Neural cell (in vitro differentiated cells): ENCODE measurements around the gene CIITA. TPM values are rescaled to one million over a fixed set of nuclear protein-coding genes. Genes with fewer than 3 reads are reported as not detected.

ENCODE experiments used
- H2AFZ ChIP-seq: fragments of 200-600, 300-800 bp; sonication (generic), shearing (Covaris generic); 2 replicates; pipeline ENCODE4 v1.6.0; 2014; ENCODE audit warnings: low read depth, mild to moderate bottlenecking, antibody characterized with exemption, low read length, moderate library complexity
- H3F3A ChIP-seq: fragments of 200-600 bp; shearing (Covaris generic); 2 replicates; pipeline ENCODE4 v1.6.1; 2016; ENCODE audit warnings: mild to moderate bottlenecking, moderate library complexity, mixed read lengths, antibody characterized with exemption, low read length; ENCODE audit not compliant: insufficient read depth, poor library complexity, severe bottlenecking
- H3K27ac ChIP-seq: fragments of 200-600, 300-800 bp; sonication (generic), shearing (Covaris generic); 2 replicates; pipeline ENCODE4 v1.5.1; 2014; ENCODE audit warnings: mild to moderate bottlenecking, low read length, moderate library complexity
- H3K27me3 ChIP-seq: fragments of 300-800, 200-600 bp; sonication (generic), shearing (Covaris generic); 2 replicates; pipeline ENCODE4 v1.6.0; 2014; ENCODE audit warnings: mild to moderate bottlenecking, low read depth, low read length, moderate library complexity; ENCODE audit not compliant: insufficient read depth
- H3K36me3 ChIP-seq: fragments of 300-800, 200-600 bp; sonication (generic), shearing (Covaris generic); 2 replicates; pipeline ENCODE4 v1.5.1; 2014; ENCODE audit warnings: mild to moderate bottlenecking, antibody characterized with exemption, low read length, moderate library complexity; ENCODE audit not compliant: insufficient read depth
- H3K4me2 ChIP-seq: fragments of 300-800, 200-600 bp; sonication (generic), shearing (Covaris generic); 2 replicates; pipeline ENCODE4 v1.6.0; 2014; ENCODE audit warnings: mild to moderate bottlenecking, low read length
- H3K4me3 ChIP-seq: fragments of 300-800, 200-600 bp; sonication (generic), shearing (Covaris generic); 2 replicates; pipeline ENCODE4 v1.5.1; 2014; ENCODE audit warnings: mild to moderate bottlenecking, low read length, moderate library complexity
- H3K79me2 ChIP-seq: fragments of 200-600 bp; shearing (Covaris generic); replicated peaks from 2 replicates; pipeline ENCODE4 v1.6.0; 2014; ENCODE audit warnings: mild to moderate bottlenecking, low read length, moderate library complexity; ENCODE audit not compliant: insufficient read depth
- H3K9ac ChIP-seq: fragments of 300-800, 200-600 bp; sonication (generic), shearing (Covaris generic); 2 replicates; pipeline ENCODE4 v1.6.1; 2016; ENCODE audit warnings: mild to moderate bottlenecking, low read length, mixed read lengths
- H3K9me2 ChIP-seq: fragments of 200-600 bp; shearing (Covaris generic); 2 replicates; pipeline ENCODE4 v1.6.1; 2016; ENCODE audit warnings: mild to moderate bottlenecking, low read length, mixed read lengths; ENCODE audit not compliant: insufficient read depth
- H3K9me3 ChIP-seq: fragments of 200-600, 300-800 bp; sonication (generic), shearing (Covaris generic); 2 replicates; pipeline ENCODE4 v1.6.1; 2016; ENCODE audit warnings: mild to moderate bottlenecking, mixed run types, low read length, moderate library complexity, mixed read lengths
- H4K20me1 ChIP-seq: fragments of 200-600 bp; shearing (Covaris generic); 2 replicates; pipeline ENCODE4 v1.6.1; 2016; ENCODE audit warnings: mild to moderate bottlenecking, mixed run types; ENCODE audit not compliant: insufficient read depth
- CTCF ChIP-seq: fragments of 450-650 bp; IDR thresholded peaks from 2 replicates; pipeline ENCODE4 v1.5.1; 2014; ENCODE audit warnings: antibody characterized with exemption, mild to moderate bottlenecking, moderate library complexity; ENCODE audit not compliant: poor library complexity, severe bottlenecking
- EP300 ChIP-seq: fragments of 450-650 bp; conservative IDR thresholded peaks from 2 replicates; pipeline ENCODE4 v1.6.1; 2014; ENCODE audit warnings: antibody characterized with exemption, mild to moderate bottlenecking, moderate library complexity; ENCODE audit not compliant: poor library complexity, severe bottlenecking
- EZH2 ChIP-seq: fragments of 200-600, 300-800 bp; shearing (Covaris generic), sonication (generic); IDR thresholded peaks from 2 replicates; pipeline ENCODE4 v1.6.1; 2014; ENCODE audit warnings: antibody characterized with exemption, low read length, borderline replicate concordance, mild to moderate bottlenecking; ENCODE audit not compliant: insufficient read depth, poor library complexity, severe bottlenecking
- MXI1 ChIP-seq: fragments of 450-650 bp; conservative IDR thresholded peaks from 2 replicates; pipeline ENCODE4 v1.6.1; 2014; ENCODE audit warnings: antibody characterized with exemption, mild to moderate bottlenecking; ENCODE audit not compliant: poor library complexity, severe bottlenecking
- POLR2AphosphoS5 ChIP-seq: IDR thresholded peaks from 2 replicates; pipeline ENCODE4 v1.6.1; 2012
- RAD21 ChIP-seq: fragments of 450-650 bp; conservative IDR thresholded peaks from 2 replicates; pipeline ENCODE4 v1.6.1; 2014; ENCODE audit warnings: antibody characterized with exemption, mild to moderate bottlenecking, moderate library complexity
- REST ChIP-seq: IDR thresholded peaks from 2 replicates; pipeline ENCODE4 v1.6.1; 2012; ENCODE audit warnings: borderline replicate concordance
- SMC3 ChIP-seq: fragments of 450-650 bp; conservative IDR thresholded peaks from 2 replicates; pipeline ENCODE4 v1.6.1; 2014; ENCODE audit warnings: antibody characterized with exemption, mild to moderate bottlenecking, moderate library complexity; ENCODE audit not compliant: poor library complexity
- TAF1 ChIP-seq: IDR thresholded peaks from 2 replicates; pipeline ENCODE4 v1.6.1; 2012; ENCODE audit warnings: low read depth
- polyA plus RNA-seq: library from polyadenylated mRNA; depleted of rRNA; stranded (reverse); fragments of >200 nt; gene quantifications from 2 replicates; pipeline ENCODE4 v1.2.3, GENCODE V29; 2014

The CIITA gene
- polyA plus RNA-seq, 1 donor from 2014 or later: not detected

- Histone ChIP-seq H3K9me2 (no peaks in the 10 kb centered on the region), H3K9me3 (no peaks in the 10 kb centered on the region), H3K79me2 (no peaks in the 10 kb centered on the region), H3K4me2 (no peak overlapping the region), H3F3A (no peaks in the 10 kb centered on the region), H3K27me3 (no peaks in the 10 kb centered on the region), H3K27ac (no peak overlapping the region), H2AFZ (no peak overlapping the region), H3K36me3 (no peaks in the 10 kb centered on the region), H4K20me1 (no peaks in the 10 kb centered on the region), H3K9ac (no peak overlapping the region), H3K4me3 (no peak overlapping the region)
- TF ChIP-seq EP300: no peak
Observed at GRCh38 chr16:10846213-10846998, 30.6 kb upstream of the CIITA start.

- H3K4me3 ChIP-seq: no peak overlapping the region
- no peak overlapping the region for H3K9ac ChIP-seq
- H3K9me2 ChIP-seq: no peaks in the 10 kb centered on the region
- no peaks in the 10 kb centered on the region for H3K36me3 ChIP-seq
- H4K20me1 ChIP-seq: no peaks in the 10 kb centered on the region
- H3K4me2 ChIP-seq: no peak overlapping the region
- no peaks in the 10 kb centered on the region for H3K27me3 ChIP-seq
- no peak overlapping the region for H3K27ac ChIP-seq
- H3K9me3 ChIP-seq: no peaks in the 10 kb centered on the region
- no peak overlapping the region for H2AFZ ChIP-seq
- no peaks in the 10 kb centered on the region for H3F3A ChIP-seq
- TF ChIP-seq MXI1 (no peak), SMC3 (no peak), POLR2AphosphoS5 (no peak)
- no peaks in the 10 kb centered on the region for H3K79me2 ChIP-seq
Observed at GRCh38 chr16:10847176-10847575, 29.8 kb upstream of the CIITA start.

- H3K9ac ChIP-seq: no peak overlapping the region
- no peaks in the 10 kb centered on the region for H3K36me3 ChIP-seq
- H3K9me2 ChIP-seq: no peaks in the 10 kb centered on the region
- H3K4me3 ChIP-seq: no peak overlapping the region
- H3F3A ChIP-seq: no peaks in the 10 kb centered on the region
- no peak overlapping the region for H2AFZ ChIP-seq
- H3K27me3 ChIP-seq: no peaks in the 10 kb centered on the region
- TF ChIP-seq TAF1 (no peak), EP300 (no peak), POLR2AphosphoS5 (no peak), REST (no peak), CTCF (no peak), EZH2 (no peak), SMC3 (no peak), RAD21 (no peak), MXI1 (no peak)
- no peaks in the 10 kb centered on the region for H3K9me3 ChIP-seq
- H3K4me2 ChIP-seq: no peak overlapping the region
- H3K79me2 ChIP-seq: no peaks in the 10 kb centered on the region
- no peak overlapping the region for H3K27ac ChIP-seq
- no peaks in the 10 kb centered on the region for H4K20me1 ChIP-seq
Observed at GRCh38 chr16:10849736-10850477, 27.1 kb upstream of the CIITA start.
